CD4-positive, CD25-positive, alpha-beta regulatory T cell (primary cell): ENCODE measurements around the gene DNAH7. TPM values are rescaled to one million over a fixed set of nuclear protein-coding genes. Genes with fewer than 3 reads are reported as not detected.
A peak's percentile ranks its signal among the peaks of the same experiment; 100 is the strongest.
"Not testable (repeated sequence)": the region's sequence is repeated elsewhere in the genome, so short reads cannot be mapped to it uniquely, and the experiment has no call there.

Experiments
- ATAC-seq, 2 donors: fragments of 150-1000 bp; cut with Tn5 transposase; one replicate each; pipeline ENCODE4 v1.10.0; 2021; ENCODE audit warnings: low read depth in 2 of 2, moderate number of reproducible peaks in 2 of 2, moderate library complexity in 1 of 2
- DNase-seq, 3 donors: peaks; one replicate each; pipeline versions ENCODE4 v3.0.0 to v3.0.0-alpha.2; 2012 to 2022; ENCODE audit warnings: mixed read lengths in 1 of 3
- H3K27ac ChIP-seq: one replicate; pipeline ENCODE4 v1.7.0; 2013; ENCODE audit warnings: mild to moderate bottlenecking, low read length; ENCODE audit not compliant: insufficient read depth, poor library complexity, severe bottlenecking
- H3K27me3 ChIP-seq: one replicate; pipeline ENCODE4 v1.7.0; 2013; ENCODE audit warnings: low read length; ENCODE audit not compliant: control insufficient read depth, insufficient read depth
- H3K36me3 ChIP-seq: one replicate; pipeline ENCODE4 v1.7.0; 2013; ENCODE audit warnings: mild to moderate bottlenecking, low read length, moderate library complexity; ENCODE audit not compliant: control insufficient read depth, insufficient read depth
- H3K4me1 ChIP-seq: 2 replicates; pipeline ENCODE4 v1.7.0; 2013; ENCODE audit warnings: mild to moderate bottlenecking, low read length; ENCODE audit not compliant: insufficient read depth, control insufficient read depth, poor library complexity, severe bottlenecking
- H3K4me3 ChIP-seq: one replicate; pipeline ENCODE4 v1.7.0; 2013; ENCODE audit warnings: low read depth, mild to moderate bottlenecking, low read length, moderate library complexity
- H3K9me3 ChIP-seq, 2 experiments: 1 replicate in 1 of 2; 2 replicates in 1 of 2; pipeline ENCODE4 v1.7.0; 2013; ENCODE audit warnings: low read length in 2 of 2, mild to moderate bottlenecking in 1 of 2, moderate library complexity in 1 of 2; ENCODE audit not compliant: control insufficient read depth in 2 of 2
- H3K27ac Mint-ChIP-seq, 3 donors: one replicate each; pipeline ENCODE4 v1.8.0; 2020 to 2022; ENCODE audit warnings: mild to moderate bottlenecking in 3 of 3, mixed read lengths in 3 of 3, moderate library complexity in 2 of 3
- H3K27me3 Mint-ChIP-seq: one replicate; pipeline ENCODE4 v1.8.0; 2022; ENCODE audit warnings: mild to moderate bottlenecking, mixed read lengths
- H3K36me3 Mint-ChIP-seq: one replicate; pipeline ENCODE4 v1.8.0; 2020; ENCODE audit warnings: mixed read lengths
- H3K4me1 Mint-ChIP-seq, 4 donors: one replicate each; pipeline ENCODE4 v1.8.0; 2020 to 2022; ENCODE audit warnings: mixed read lengths in 4 of 4, mild to moderate bottlenecking in 1 of 4
- H3K4me3 Mint-ChIP-seq, 4 donors: one replicate each; pipeline ENCODE4 v1.8.0; 2020 to 2022; ENCODE audit warnings: mild to moderate bottlenecking in 4 of 4, mixed read lengths in 4 of 4, moderate library complexity in 3 of 4
- H3K9me3 Mint-ChIP-seq, 7 donors: one replicate each; pipeline ENCODE4 v1.8.0; 2020 to 2022; ENCODE audit warnings: mixed read lengths in 7 of 7, mild to moderate bottlenecking in 3 of 7, moderate library complexity in 2 of 7
- polyA plus RNA-seq, 4 donors: library from polyadenylated mRNA; unstranded; fragments of 300-500 nt; fragmentation: Illumina TruSeq; gene quantifications; one replicate each; pipeline ENCODE4 v1.2.3, GENCODE V29; 2021
- total RNA-seq: library from RNA; stranded (reverse); gene quantifications from one replicate; pipeline ENCODE4 v1.2.3, GENCODE V29; 2022

The DNAH7 gene
- total and polyA plus RNA-seq, 5 donors from 2014 or later: not detected

GRCh38 chr2:195692531-195692930 is 376.1 kb downstream of the DNAH7 start:
- peak overlapping the region in 1 of 4 donors; percentile 14 for H3K4me3 Mint-ChIP-seq
- H3K27ac ChIP-seq, H3K4me1 ChIP-seq, DNase-seq, H3K4me3 ChIP-seq, ATAC-seq, H3K27me3 ChIP-seq, H3K27me3 Mint-ChIP-seq, H3K27ac Mint-ChIP-seq, H3K9me3 ChIP-seq: not testable (repeated sequence)
- peaks cover 39 to 61% (median 48%) of the 10 kb centered on the region in 4 donors for H3K4me1 Mint-ChIP-seq
- H3K36me3 ChIP-seq: peaks cover 18% of the 10 kb centered on the region
- H3K36me3 Mint-ChIP-seq: peaks cover 57% of the 10 kb centered on the region
- H3K9me3 Mint-ChIP-seq: peaks cover 0 to 20% (median 10%) of the 10 kb centered on the region in 7 donors

Other genes starting within 250 kb of the DNAH7 start
- 542 TPM for gene STK17B, start 102.7 kb upstream of the DNAH7 start, total RNA-seq
- gene STK17B, start 102.7 kb upstream of the DNAH7 start, polyA plus RNA-seq: 100 to 1,000 TPM in 2 of 4 donors, 10 to 100 TPM in 2; 97.1 to 116 (median 106) TPM